ENCODE data around the gene HMX2. TPM values are rescaled to one million over a fixed set of nuclear protein-coding genes. Genes with fewer than 3 reads are reported as not detected.

Gene HMX2
- total RNA-seq, 1 experiment from 2014 or later: not detected

DNA sequence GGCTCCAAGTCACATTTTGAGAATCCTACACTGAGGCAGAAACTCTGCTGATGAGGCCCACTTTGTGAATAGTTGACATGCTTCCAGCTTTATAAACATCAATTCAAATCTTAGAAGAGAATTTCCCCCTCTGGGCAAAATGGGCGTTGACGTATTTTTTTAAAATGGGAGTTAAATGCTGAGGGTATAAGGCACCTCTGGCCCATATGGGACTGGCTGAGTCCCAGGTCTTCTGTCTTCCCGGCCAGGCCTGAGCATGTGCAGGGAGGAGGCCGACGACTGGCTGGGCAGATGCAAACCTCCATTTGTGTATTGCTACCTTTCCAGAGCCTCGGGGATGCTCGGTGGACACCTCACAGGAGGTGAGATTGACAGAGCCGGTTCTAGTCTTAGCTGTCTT, 44.0 kb downstream of the HMX2 start:
- no peak for DNase-seq (ENCODE audit: low read depth)

DNA sequence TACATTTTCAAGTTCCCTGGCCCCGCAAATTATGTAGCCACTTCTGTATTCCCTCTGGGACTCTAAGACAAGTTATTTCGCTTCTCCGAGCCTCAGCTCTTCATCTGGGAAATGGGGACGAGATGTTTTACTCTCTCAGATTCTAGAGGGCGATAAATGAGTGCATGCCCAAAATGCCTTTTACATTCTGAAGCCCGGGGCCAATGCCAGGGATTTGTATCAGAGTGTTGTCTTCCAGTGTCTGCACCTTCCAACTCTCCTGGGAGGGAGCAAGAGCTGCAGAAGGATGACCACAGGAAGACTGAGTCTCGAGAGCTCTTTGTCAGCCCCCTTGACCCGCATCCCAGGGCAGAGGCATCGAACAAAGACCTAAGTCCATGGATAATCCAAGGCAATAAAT, 46.1 kb downstream of the HMX2 start:
- DNase-seq (ENCODE audit: low read depth): no peak

Other genes starting within 250 kb of the HMX2 start
- not detected in 2 replicates for gene FAM24A, start 237.5 kb upstream of the HMX2 start, total RNA-seq (2014; rRNA removed; shearing (Covaris generic))
- gene C10orf88, start 193.9 kb upstream of the HMX2 start, total RNA-seq (2014; rRNA removed; shearing (Covaris generic)): 6.1 and 6.4 TPM in 2 replicates
- 7.4 and 8.5 TPM in 2 replicates for gene PSTK, start 167.7 kb upstream of the HMX2 start, total RNA-seq (2014; rRNA removed; shearing (Covaris generic))
- gene IKZF5, start 139.3 kb upstream of the HMX2 start, total RNA-seq (2014; rRNA removed; shearing (Covaris generic)): 2.6 and 4.4 TPM in 2 replicates
- 3.8 and 4.2 TPM in 2 replicates for gene ACADSB, start 139.1 kb upstream of the HMX2 start, total RNA-seq (2014; rRNA removed; shearing (Covaris generic))
- gene HMX3, start 12.2 kb upstream of the HMX2 start, total RNA-seq (2014; rRNA removed; shearing (Covaris generic)): not detected in 2 replicates
- 234 and 262 TPM in 2 replicates for gene BUB3, start 6.3 kb downstream of the HMX2 start, total RNA-seq (2014; rRNA removed; shearing (Covaris generic))

Data from RPMI7951 (cell line).